Ishikawa (cell line): ENCODE data around the gene PPP2R2C.

Source experiments
- EGR1 ChIP-seq: IDR thresholded peaks from 2 replicates; pipeline ENCODE4 v1.6.1; 2012
- EP300 ChIP-seq: IDR thresholded peaks from 2 replicates; pipeline ENCODE4 v1.6.1; 2012; ENCODE audit warnings: borderline replicate concordance
- RAD21 ChIP-seq: IDR thresholded peaks from 2 replicates; pipeline ENCODE4 v1.6.1; 2012; ENCODE audit warnings: low read depth
- TAF1 ChIP-seq: IDR thresholded peaks from 2 replicates; pipeline ENCODE4 v1.6.1; 2012; ENCODE audit warnings: low read depth, mild to moderate bottlenecking
- TCF12 ChIP-seq: IDR thresholded peaks from 2 replicates; pipeline ENCODE4 v1.6.1; 2012; ENCODE audit warnings: low read depth
- TEAD4 ChIP-seq: IDR thresholded peaks from 2 replicates; pipeline ENCODE4 v1.6.1; 2012
- YY1 ChIP-seq: IDR thresholded peaks from 2 replicates; pipeline ENCODE4 v1.6.1; 2012; ENCODE audit warnings: low read depth
- TF ChIP-seq, protein P1 (sequence below): IDR thresholded peaks from 2 replicates; pipeline ENCODE4 v1.6.1; 2012

GRCh38 chr4:6357476-6357875 is 114.9 kb downstream of the PPP2R2C start:
- TF ChIP-seq EGR1 (no peak), TCF12 (no peak), YY1 (no peak), RAD21 (no peak), TEAD4 (no peak), EP300 (no peak), TAF1 (no peak)
- TF ChIP-seq, protein P1, sequence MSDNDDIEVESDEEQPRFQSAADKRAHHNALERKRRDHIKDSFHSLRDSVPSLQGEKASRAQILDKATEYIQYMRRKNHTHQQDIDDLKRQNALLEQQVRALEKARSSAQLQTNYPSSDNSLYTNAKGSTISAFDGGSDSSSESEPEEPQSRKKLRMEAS, result no peak
